ENCODE results near the gene OPN1SW. TPM values are rescaled to one million over a fixed set of nuclear protein-coding genes. Genes with fewer than 3 reads are reported as not detected.

OPN1SW gene
- total and polyA plus RNA-seq, 2 donors = 0.07 TPM; not detected in 1

DNA sequence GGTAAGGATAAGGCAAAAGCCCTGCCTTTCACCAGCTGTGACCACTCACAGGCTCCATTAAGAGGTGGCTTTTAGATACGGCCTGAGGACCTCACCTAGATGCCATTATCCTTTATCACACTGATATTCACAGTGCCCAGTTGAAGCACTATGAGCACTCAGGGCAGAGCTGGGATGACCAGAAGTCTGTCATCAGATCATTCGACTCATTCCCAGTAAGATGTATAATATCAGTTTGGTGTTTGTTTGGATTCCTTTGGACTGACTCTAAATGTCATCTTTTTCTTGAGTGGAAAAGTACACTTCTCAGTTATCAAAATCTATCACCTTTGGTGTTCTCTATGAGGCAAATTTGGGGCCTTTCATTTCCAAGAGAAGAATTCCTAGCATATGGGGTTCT lies 34.9 kb upstream of the OPN1SW start:
- 95% methylated on average over 2 of the region's 2 CpGs for WGBS
- Histone ChIP-seq H3K27me3 (ENCODE audit: control insufficient read depth in 2 of 2, insufficient read depth in 1 of 2, low read length in 1 of 2) (no peaks in the 10 kb centered on the region), H3K4me3 (ENCODE audit: low read length in 2 of 2) (no peak overlapping the region), H3K36me3 (ENCODE audit: control insufficient read depth in 2 of 2, insufficient read depth in 2 of 2, low read length in 1 of 2) (peaks cover 4 to 7% of the 10 kb centered on the region in 2 donors), H3K4me1 (ENCODE audit: control insufficient read depth in 2 of 2, insufficient read depth in 2 of 2, low read length in 2 of 2) (no peaks in the 10 kb centered on the region), H3K9me3 (ENCODE audit: control insufficient read depth in 2 of 2, insufficient read depth in 1 of 2, low read length in 1 of 2) (no peaks in the 10 kb centered on the region), H3K27ac (ENCODE audit: low read depth in 1 of 2, low read length in 1 of 2) (no peak overlapping the region)
- DNase-seq (ENCODE audit: low read depth in 6 of 9, low spot score in 9 of 9) = no peak

GRCh38 chr7:128809363-128809762 lies 33.8 kb upstream of the OPN1SW start:
- 97% methylated on average over 3 of the region's 3 CpGs for WGBS

GRCh38 chr7:128807191-128807590 lies 31.6 kb upstream of the OPN1SW start:
- H3K27ac ChIP-seq (ENCODE audit: low read depth in 1 of 2, low read length in 1 of 2) = no peak overlapping the region
- 98% methylated on average over 8 of the region's 8 CpGs for WGBS
- no peak overlapping the region for H3K4me3 ChIP-seq (ENCODE audit: low read length in 2 of 2)
- H3K9me3 ChIP-seq (ENCODE audit: control insufficient read depth in 2 of 2, insufficient read depth in 1 of 2, low read length in 1 of 2) = no peaks in the 10 kb centered on the region
- no peaks in the 10 kb centered on the region for H3K4me1 ChIP-seq (ENCODE audit: control insufficient read depth in 2 of 2, insufficient read depth in 2 of 2, low read length in 2 of 2)
- peaks cover 12 to 13% of the 10 kb centered on the region in 2 donors for H3K36me3 ChIP-seq (ENCODE audit: control insufficient read depth in 2 of 2, insufficient read depth in 2 of 2, low read length in 1 of 2)
- DNase-seq (ENCODE audit: low read depth in 6 of 9, low spot score in 9 of 9) = no peak
- H3K27me3 ChIP-seq (ENCODE audit: control insufficient read depth in 2 of 2, insufficient read depth in 1 of 2, low read length in 1 of 2) = no peaks in the 10 kb centered on the region

More at GRCh38 chr7:128809363-128809762, 33.8 kb upstream of the OPN1SW start:
- H3K4me1 ChIP-seq (ENCODE audit: control insufficient read depth in 2 of 2, insufficient read depth in 2 of 2, low read length in 2 of 2) = no peaks in the 10 kb centered on the region
- H3K36me3 ChIP-seq (ENCODE audit: control insufficient read depth in 2 of 2, insufficient read depth in 2 of 2, low read length in 1 of 2) = peaks cover 11 to 13% of the 10 kb centered on the region in 2 donors
- no peak overlapping the region for H3K27ac ChIP-seq (ENCODE audit: low read depth in 1 of 2, low read length in 1 of 2)
- no peak for DNase-seq (ENCODE audit: low read depth in 6 of 9, low spot score in 9 of 9)
- no peaks in the 10 kb centered on the region for H3K27me3 ChIP-seq (ENCODE audit: control insufficient read depth in 2 of 2, insufficient read depth in 1 of 2, low read length in 1 of 2)
- H3K4me3 ChIP-seq (ENCODE audit: low read length in 2 of 2) = no peak overlapping the region
- H3K9me3 ChIP-seq (ENCODE audit: control insufficient read depth in 2 of 2, insufficient read depth in 1 of 2, low read length in 1 of 2) = no peaks in the 10 kb centered on the region

- no peaks in the 10 kb centered on the region for H3K27me3 ChIP-seq (ENCODE audit: control insufficient read depth in 2 of 2, insufficient read depth in 1 of 2, low read length in 1 of 2)
- H3K27ac ChIP-seq (ENCODE audit: low read depth in 1 of 2, low read length in 1 of 2) = no peak overlapping the region
- no peak for DNase-seq (ENCODE audit: low read depth in 6 of 9, low spot score in 9 of 9)
- 95% methylated on average over 5 of the region's 5 CpGs for WGBS
- H3K9me3 ChIP-seq (ENCODE audit: control insufficient read depth in 2 of 2, insufficient read depth in 1 of 2, low read length in 1 of 2) = no peaks in the 10 kb centered on the region
- H3K4me3 ChIP-seq (ENCODE audit: low read length in 2 of 2) = no peak overlapping the region
- H3K4me1 ChIP-seq (ENCODE audit: control insufficient read depth in 2 of 2, insufficient read depth in 2 of 2, low read length in 2 of 2) = no peaks in the 10 kb centered on the region
- H3K36me3 ChIP-seq (ENCODE audit: control insufficient read depth in 2 of 2, insufficient read depth in 2 of 2, low read length in 1 of 2) = peaks cover 13 to 15% of the 10 kb centered on the region in 2 donors
Measured at GRCh38 chr7:128805225-128805624, 29.6 kb upstream of the OPN1SW start.

DNA sequence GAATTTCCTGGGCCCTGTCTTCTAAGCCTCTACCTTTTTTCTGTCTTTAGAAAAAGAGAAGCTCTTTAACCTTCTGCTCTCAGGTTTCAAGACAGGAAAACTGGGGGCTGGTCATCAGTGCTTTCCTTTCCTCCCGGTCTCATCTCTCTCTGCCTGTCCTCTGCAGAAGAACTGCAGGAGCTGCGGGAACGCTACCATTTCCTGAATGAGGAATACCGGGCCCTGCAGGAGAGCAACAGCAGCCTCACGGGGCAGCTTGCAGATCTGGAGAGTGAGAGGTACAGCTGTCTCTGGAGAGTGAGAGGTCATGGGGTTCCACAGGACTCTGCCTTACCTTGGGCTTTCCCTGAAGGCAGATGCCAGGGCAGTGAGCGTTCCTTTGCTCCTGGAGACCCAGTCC lies 28.9 kb upstream of the OPN1SW start:
- no peaks in the 10 kb centered on the region for H3K27me3 ChIP-seq (ENCODE audit: control insufficient read depth in 2 of 2, insufficient read depth in 1 of 2, low read length in 1 of 2)
- H3K9me3 ChIP-seq (ENCODE audit: control insufficient read depth in 2 of 2, insufficient read depth in 1 of 2, low read length in 1 of 2) = no peaks in the 10 kb centered on the region
- no peak for DNase-seq (ENCODE audit: low read depth in 6 of 9, low spot score in 9 of 9)
- H3K36me3 ChIP-seq (ENCODE audit: control insufficient read depth in 2 of 2, insufficient read depth in 2 of 2, low read length in 1 of 2) = peaks cover 13 to 15% of the 10 kb centered on the region in 2 donors
- no peak overlapping the region for H3K4me3 ChIP-seq (ENCODE audit: low read length in 2 of 2)
- no peak overlapping the region for H3K27ac ChIP-seq (ENCODE audit: low read depth in 1 of 2, low read length in 1 of 2)
- H3K4me1 ChIP-seq (ENCODE audit: control insufficient read depth in 2 of 2, insufficient read depth in 2 of 2, low read length in 2 of 2) = no peaks in the 10 kb centered on the region
- 97% methylated on average over 6 of the region's 6 CpGs for WGBS

- H3K9me3 ChIP-seq (ENCODE audit: control insufficient read depth in 2 of 2, insufficient read depth in 1 of 2, low read length in 1 of 2) = no peaks in the 10 kb centered on the region
- no peak overlapping the region for H3K4me3 ChIP-seq (ENCODE audit: low read length in 2 of 2)
- H3K4me1 ChIP-seq (ENCODE audit: control insufficient read depth in 2 of 2, insufficient read depth in 2 of 2, low read length in 2 of 2) = no peaks in the 10 kb centered on the region
- DNase-seq (ENCODE audit: low read depth in 6 of 9, low spot score in 9 of 9) = no peak
- H3K27ac ChIP-seq (ENCODE audit: low read depth in 1 of 2, low read length in 1 of 2) = no peak overlapping the region
- WGBS = 80% methylated on average over 2 of the region's 2 CpGs
- no peaks in the 10 kb centered on the region for H3K27me3 ChIP-seq (ENCODE audit: control insufficient read depth in 2 of 2, insufficient read depth in 1 of 2, low read length in 1 of 2)
- peaks cover 7 to 12% of the 10 kb centered on the region in 2 donors for H3K36me3 ChIP-seq (ENCODE audit: control insufficient read depth in 2 of 2, insufficient read depth in 2 of 2, low read length in 1 of 2)
Measured at GRCh38 chr7:128801667-128802418, 26.2 kb upstream of the OPN1SW start.

- Histone ChIP-seq H3K36me3 (ENCODE audit: control insufficient read depth in 2 of 2, insufficient read depth in 2 of 2, low read length in 1 of 2) (peaks cover 7 to 12% of the 10 kb centered on the region in 2 donors), H3K27ac (ENCODE audit: low read depth in 1 of 2, low read length in 1 of 2) (no peak overlapping the region), H3K4me1 (ENCODE audit: control insufficient read depth in 2 of 2, insufficient read depth in 2 of 2, low read length in 2 of 2) (no peaks in the 10 kb centered on the region), H3K9me3 (ENCODE audit: control insufficient read depth in 2 of 2, insufficient read depth in 1 of 2, low read length in 1 of 2) (no peaks in the 10 kb centered on the region), H3K4me3 (ENCODE audit: low read length in 2 of 2) (no peak overlapping the region), H3K27me3 (ENCODE audit: control insufficient read depth in 2 of 2, insufficient read depth in 1 of 2, low read length in 1 of 2) (no peaks in the 10 kb centered on the region)
- DNase-seq (ENCODE audit: low read depth in 6 of 9, low spot score in 9 of 9) = no peak
- 99% methylated on average over 9 of the region's 9 CpGs for whole genome bisulfite sequencing
Measured at GRCh38 chr7:128801003-128801402, 25.4 kb upstream of the OPN1SW start.

DNA sequence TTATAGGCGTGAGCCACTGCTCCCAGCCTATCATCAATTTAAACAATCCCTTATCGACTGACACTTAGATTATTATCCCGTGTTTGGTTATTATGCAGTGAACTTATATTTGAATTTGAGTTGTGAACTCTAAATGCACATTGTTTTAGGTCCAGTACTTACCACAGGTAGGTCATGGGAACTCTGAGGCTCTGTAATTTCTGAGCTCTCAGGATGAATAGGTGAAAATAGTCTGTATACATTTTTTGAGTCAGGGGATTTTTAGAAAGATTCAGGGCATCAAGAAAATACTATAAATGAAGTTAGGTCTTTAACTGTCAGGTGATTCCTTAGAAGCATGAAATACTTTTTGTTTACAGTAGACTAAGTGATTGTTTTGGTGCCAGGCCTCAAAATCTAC lies 25.0 kb upstream of the OPN1SW start:
- no peaks in the 10 kb centered on the region for H3K27me3 ChIP-seq (ENCODE audit: control insufficient read depth in 2 of 2, insufficient read depth in 1 of 2, low read length in 1 of 2)
- DNase-seq (ENCODE audit: low read depth in 6 of 9, low spot score in 9 of 9) = no peak
- H3K36me3 ChIP-seq (ENCODE audit: control insufficient read depth in 2 of 2, insufficient read depth in 2 of 2, low read length in 1 of 2) = peaks cover 7 to 12% of the 10 kb centered on the region in 2 donors
- no peak overlapping the region for H3K4me3 ChIP-seq (ENCODE audit: low read length in 2 of 2)
- H3K27ac ChIP-seq (ENCODE audit: low read depth in 1 of 2, low read length in 1 of 2) = no peak overlapping the region
- 99% methylated on average over 3 of the region's 3 CpGs for WGBS
- no peaks in the 10 kb centered on the region for H3K9me3 ChIP-seq (ENCODE audit: control insufficient read depth in 2 of 2, insufficient read depth in 1 of 2, low read length in 1 of 2)
- no peaks in the 10 kb centered on the region for H3K4me1 ChIP-seq (ENCODE audit: control insufficient read depth in 2 of 2, insufficient read depth in 2 of 2, low read length in 2 of 2)

DNA sequence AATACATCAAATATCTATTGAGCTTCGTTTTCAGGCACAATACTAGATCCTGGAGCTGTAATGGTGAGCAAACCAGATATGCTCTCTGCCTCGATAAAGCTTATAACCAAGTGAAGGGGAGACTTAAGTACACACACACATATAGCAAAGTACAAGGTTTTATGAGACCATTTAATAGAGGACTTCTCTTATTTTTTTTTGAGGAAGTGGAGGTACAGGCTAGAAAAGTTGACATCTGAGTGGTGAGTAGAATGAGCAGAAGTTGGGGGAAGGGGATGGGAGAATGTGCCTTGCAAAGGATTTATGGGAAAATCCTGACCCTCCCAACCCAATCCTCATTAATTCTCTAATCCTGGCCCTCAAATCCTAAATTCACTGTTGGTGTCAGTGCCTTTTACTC lies 23.9 kb upstream of the OPN1SW start:
- no peaks in the 10 kb centered on the region for H3K4me1 ChIP-seq (ENCODE audit: control insufficient read depth in 2 of 2, insufficient read depth in 2 of 2, low read length in 2 of 2)
- peaks cover 1 to 5% of the 10 kb centered on the region in 2 donors for H3K36me3 ChIP-seq (ENCODE audit: control insufficient read depth in 2 of 2, insufficient read depth in 2 of 2, low read length in 1 of 2)
- DNase-seq (ENCODE audit: low read depth in 6 of 9, low spot score in 9 of 9) = no peak
- no peaks in the 10 kb centered on the region for H3K9me3 ChIP-seq (ENCODE audit: control insufficient read depth in 2 of 2, insufficient read depth in 1 of 2, low read length in 1 of 2)
- H3K4me3 ChIP-seq (ENCODE audit: low read length in 2 of 2) = no peak overlapping the region
- WGBS = 71% methylated on average over 2 of the region's 2 CpGs
- no peak overlapping the region for H3K27ac ChIP-seq (ENCODE audit: low read depth in 1 of 2, low read length in 1 of 2)
- H3K27me3 ChIP-seq (ENCODE audit: control insufficient read depth in 2 of 2, insufficient read depth in 1 of 2, low read length in 1 of 2) = no peaks in the 10 kb centered on the region
